Endothelial cell of umbilical vein (primary cell): ENCODE data around the gene JUP.

Experiments used
- CTCF ChIP-seq, 2 donors: IDR thresholded peaks; 1 replicate in 1 of 2; 2 replicates in 1 of 2; pipeline ENCODE4 v1.5.1; 2011; ENCODE audit warnings: low read length in 2 of 2, mild to moderate bottlenecking in 2 of 2, moderate library complexity in 2 of 2, control low read depth in 1 of 2, inconsistent platforms in 1 of 2, low read depth in 1 of 2; ENCODE audit not compliant: insufficient read depth in 1 of 2; ENCODE audit errors: extremely low read depth in 1 of 2
- EZH2 ChIP-seq: IDR thresholded peaks from 2 replicates; pipeline ENCODE4 v1.6.1; 2012; ENCODE audit warnings: borderline replicate concordance, low read depth, mild to moderate bottlenecking, moderate library complexity, low read length, inconsistent platforms; ENCODE audit not compliant: severe bottlenecking
- GATA2 ChIP-seq: IDR thresholded peaks from 2 replicates; pipeline ENCODE4 v1.7.0; 2011; ENCODE audit warnings: low read depth, mild to moderate bottlenecking, moderate library complexity, mixed read lengths, low read length; ENCODE audit not compliant: insufficient read length, insufficient read depth
- JUN ChIP-seq: IDR thresholded peaks from 2 replicates; pipeline ENCODE4 v1.6.1; 2011; ENCODE audit warnings: borderline replicate concordance, low read depth; ENCODE audit not compliant: insufficient read length, insufficient read depth
- MAX ChIP-seq: IDR thresholded peaks from 2 replicates; pipeline ENCODE4 v1.6.1; 2011; ENCODE audit not compliant: insufficient read depth, insufficient read length

GRCh38 chr17:41781404-41782110 lies 5.0 kb downstream of the JUP start:
- TF ChIP-seq CTCF (IDR thresholded peaks at IDR 0.05; ENCODE audit: extremely low read depth in 1 of 2, insufficient read depth in 1 of 2, low read depth in 1 of 2, low read length in 2 of 2) (no peak), GATA2 (no peak), EZH2 (no peak), MAX (no peak), JUN (no peak)
